HAP-1 (cell line): ENCODE data around the gene SCAI.

ENCODE experiments used
- DNase-seq, 2 experiments: peaks; one replicate each; pipeline ENCODE4 v3.0.0-alpha.2; 2016 to 2020; ENCODE audit warnings: low spot score in 2 of 2
- H3K27me3 ChIP-seq: fragments of 250-450 bp; sonication (Bioruptor Pico); 2 replicates; pipeline ENCODE4 v1.5.1; 2020; ENCODE audit warnings: low read depth, mild to moderate bottlenecking, moderate library complexity
- H3K36me3 ChIP-seq: fragments of 250-450 bp; sonication (Bioruptor Pico); replicated peaks from 2 replicates; pipeline ENCODE4 v1.5.1; 2020; ENCODE audit warnings: mild to moderate bottlenecking
- H3K4me1 ChIP-seq: fragments of 250-450 bp; sonication (Bioruptor Pico); 2 replicates; pipeline ENCODE4 v1.5.1; 2020; ENCODE audit warnings: mild to moderate bottlenecking
- H3K4me3 ChIP-seq: fragments of 250-450 bp; sonication (Bioruptor Pico); 2 replicates; pipeline ENCODE4 v1.5.1; 2020; ENCODE audit warnings: mild to moderate bottlenecking, moderate library complexity
- H3K9me3 ChIP-seq: fragments of 250-450 bp; sonication (Bioruptor Pico); 2 replicates; pipeline ENCODE4 v1.5.1; 2020; ENCODE audit warnings: mild to moderate bottlenecking, moderate library complexity
- in situ Hi-C: fragments of 300-500 bp; cut with MboI; formaldehyde crosslinking; loops from 3 replicates; pipeline ENCODE4 v1.14.3; 2020; ENCODE audit warnings: low sequenced_read_pairs, inconsistent platforms, mixed read lengths

SCAI gene

GRCh38 chr9:124914753-124915405, 228.4 kb downstream of the SCAI start:
- H3K9me3 ChIP-seq: no peaks in the 10 kb centered on the region
- H3K36me3 ChIP-seq: peaks cover 28% of the 10 kb centered on the region
- no peak for DNase-seq
- no peaks in the 10 kb centered on the region for H3K27me3 ChIP-seq
- H3K4me3 ChIP-seq: no peak overlapping the region
- in situ Hi-C loops: no loop called here
- H3K4me1 ChIP-seq: no peaks in the 10 kb centered on the region

DNA sequence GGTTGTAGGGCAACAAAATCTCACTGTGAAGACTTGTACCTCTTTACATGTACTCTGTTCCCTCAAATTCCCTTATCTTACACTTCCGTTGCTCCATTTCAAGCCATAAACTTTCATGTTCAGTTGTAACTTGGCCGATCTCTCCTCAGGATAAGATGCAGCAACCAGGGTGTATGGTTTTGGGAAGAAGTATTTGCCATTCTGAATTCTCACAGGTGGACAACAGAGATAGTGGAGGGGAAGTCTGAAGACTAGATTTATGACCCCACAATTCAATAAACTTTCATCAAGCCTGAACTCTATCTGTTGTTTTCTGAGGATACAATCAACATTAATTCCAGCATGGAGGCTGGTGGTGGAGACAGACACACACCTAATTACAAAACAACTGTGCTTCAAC, 229.9 kb downstream of the SCAI start:
- Histone ChIP-seq H3K4me3 (no peak overlapping the region), H3K4me1 (no peaks in the 10 kb centered on the region), H3K9me3 (no peaks in the 10 kb centered on the region), H3K36me3 (peaks cover 22% of the 10 kb centered on the region), H3K27me3 (no peaks in the 10 kb centered on the region)
- no peak for DNase-seq
- in situ Hi-C loops: no loop called here

- Histone ChIP-seq H3K36me3 (peaks cover 24% of the 10 kb centered on the region), H3K4me3 (no peak overlapping the region), H3K27me3 (no peaks in the 10 kb centered on the region), H3K4me1 (no peaks in the 10 kb centered on the region; the same call in 1 of the 2 replicates), H3K9me3 (no peaks in the 10 kb centered on the region)
- in situ Hi-C loops: no loop called here
- no peak for DNase-seq
These were observed 231.6 kb downstream of the SCAI start for GRCh38 chr9:124911766-124912165.

DNA sequence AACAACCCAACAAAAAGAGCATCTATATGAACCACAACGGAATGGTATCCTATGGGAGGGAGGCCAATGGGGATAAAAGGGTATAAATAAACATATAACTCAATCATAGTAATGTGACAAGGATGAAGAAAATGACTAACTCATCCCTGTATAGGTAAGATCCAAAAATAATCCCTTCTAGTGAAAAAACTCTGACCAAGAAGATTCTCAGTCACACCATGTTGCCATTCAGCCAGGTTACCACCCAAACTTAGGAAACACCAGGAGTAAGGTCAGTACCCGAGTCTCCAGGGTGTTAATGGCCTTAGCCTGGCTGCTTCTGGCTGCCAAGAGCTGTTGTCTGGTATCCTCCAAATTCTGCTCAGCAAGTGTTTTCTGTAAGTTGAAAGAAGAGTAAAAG, 235.2 kb downstream of the SCAI start:
- no peaks in the 10 kb centered on the region for H3K27me3 ChIP-seq
- H3K4me3 ChIP-seq: no peak overlapping the region
- no peaks in the 10 kb centered on the region for H3K9me3 ChIP-seq
- DNase-seq: no peak
- in situ Hi-C loops: no loop called here
- no peaks in the 10 kb centered on the region; the same call in 1 of the 2 replicates for H3K4me1 ChIP-seq
- peaks cover 19% of the 10 kb centered on the region for H3K36me3 ChIP-seq

GRCh38 chr9:124906966-124907365, 236.4 kb downstream of the SCAI start:
- Histone ChIP-seq H3K4me3 (no peak overlapping the region), H3K36me3 (peaks cover 19% of the 10 kb centered on the region), H3K4me1 (no peaks in the 10 kb centered on the region; the same call in 1 of the 2 replicates), H3K9me3 (no peaks in the 10 kb centered on the region), H3K27me3 (no peaks in the 10 kb centered on the region)
- in situ Hi-C loops: no loop called here
- no peak for DNase-seq

GRCh38 chr9:124899845-124900244, 243.5 kb downstream of the SCAI start:
- in situ Hi-C loops: no loop called here
- Histone ChIP-seq H3K4me1 (no peaks in the 10 kb centered on the region), H3K9me3 (no peaks in the 10 kb centered on the region), H3K36me3 (peaks cover 6% of the 10 kb centered on the region), H3K27me3 (no peaks in the 10 kb centered on the region), H3K4me3 (no peak overlapping the region)
- DNase-seq: no peak

DNA sequence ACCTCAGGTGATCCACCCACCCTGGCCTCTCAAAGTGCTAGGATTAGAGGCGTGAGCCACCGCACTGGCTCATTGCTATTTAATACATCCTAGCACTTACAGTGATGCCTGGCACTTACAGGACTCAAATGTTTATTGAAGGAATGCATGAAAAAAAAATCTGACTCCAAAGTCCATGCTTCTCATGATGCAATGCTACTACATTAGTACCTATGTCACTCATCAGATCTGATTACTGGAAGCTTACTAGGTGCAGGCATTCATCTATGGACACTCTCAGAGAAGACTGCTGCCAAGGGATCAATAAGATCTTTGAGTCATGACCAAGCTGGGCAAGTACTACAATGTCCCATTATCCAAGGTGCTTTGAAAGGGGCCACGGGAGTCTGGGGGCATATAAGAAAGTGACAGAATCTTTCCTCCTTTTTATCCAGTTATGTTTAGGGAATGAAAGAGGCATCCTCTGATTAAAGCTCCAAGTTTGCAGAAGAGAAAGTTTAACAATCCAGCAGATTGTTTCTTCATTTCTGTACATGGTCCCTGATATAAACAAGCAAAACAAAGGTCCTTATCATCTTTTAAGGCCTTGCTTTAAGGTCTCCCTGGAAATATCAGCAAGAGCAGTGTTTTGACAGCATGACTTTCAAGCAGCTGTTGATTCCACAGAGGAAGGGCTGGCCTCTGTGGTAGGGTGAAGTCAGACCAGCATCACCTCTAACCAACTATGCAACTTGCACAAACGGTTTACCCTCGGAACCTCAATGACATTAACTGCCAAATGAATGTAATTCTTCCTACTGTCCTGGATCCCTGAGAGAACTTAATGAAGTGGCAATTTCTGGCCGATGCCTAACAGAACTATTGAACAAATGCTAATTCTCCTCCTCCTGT, 245.5 kb downstream of the SCAI start:
- H3K4me3 ChIP-seq: no peak overlapping the region
- peaks cover 15% of the 10 kb centered on the region for H3K36me3 ChIP-seq
- no peaks in the 10 kb centered on the region for H3K4me1 ChIP-seq
- H3K9me3 ChIP-seq: no peaks in the 10 kb centered on the region
- no peaks in the 10 kb centered on the region for H3K27me3 ChIP-seq
- in situ Hi-C loops: no loop called here
- no peak for DNase-seq

DNA sequence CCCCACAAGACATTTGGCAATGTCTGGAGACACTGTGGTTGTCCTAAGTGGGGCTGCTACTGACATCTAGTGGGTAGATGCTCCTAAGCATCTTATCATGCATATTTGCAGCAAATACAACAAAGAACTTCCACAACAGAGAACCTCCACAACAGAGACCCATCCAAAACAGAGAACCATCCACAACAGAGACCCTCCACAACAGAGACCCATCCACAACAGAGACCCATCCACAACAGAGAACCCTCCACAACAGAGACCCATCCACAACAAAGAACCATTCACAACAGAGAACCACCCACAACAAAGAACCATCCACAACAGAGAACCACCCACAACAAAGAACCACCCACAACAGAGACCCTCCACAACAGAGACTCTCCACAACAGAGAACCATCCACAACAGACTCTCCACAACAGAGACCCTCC, 248.6 kb downstream of the SCAI start:
- in situ Hi-C loops: no loop called here
- H3K27me3 ChIP-seq: no peaks in the 10 kb centered on the region
- peak in 1 of 2 experiments; percentile 42 for DNase-seq
- no peak overlapping the region for H3K4me3 ChIP-seq
- no peaks in the 10 kb centered on the region for H3K4me1 ChIP-seq
- H3K9me3 ChIP-seq: no peaks in the 10 kb centered on the region
- H3K36me3 ChIP-seq: peaks cover 21% of the 10 kb centered on the region

- Histone ChIP-seq H3K36me3 (peaks cover 21% of the 10 kb centered on the region), H3K4me3 (no peak overlapping the region), H3K4me1 (no peaks in the 10 kb centered on the region), H3K9me3 (no peaks in the 10 kb centered on the region), H3K27me3 (no peaks in the 10 kb centered on the region)
- no peak for DNase-seq
- in situ Hi-C loops: no loop called here
These were observed 249.1 kb downstream of the SCAI start for GRCh38 chr9:124894035-124894740.
